Activated CD8-positive, alpha-beta T cell treated with anti-CD3 and anti-CD28 coated beads for 36 hours (primary cell): ENCODE data around the gene MARCHF7. TPM values are rescaled to one million over a fixed set of nuclear protein-coding genes. Genes with fewer than 3 reads are reported as not detected.
"Not testable (repeated sequence)": the region's sequence is repeated elsewhere in the genome, so short reads cannot be mapped to it uniquely, and the experiment has no call there.

Source experiments
- ATAC-seq: fragments of 200-7000 bp; cut with Tn5 transposase; one replicate; pipeline ENCODE4 v1.10.0; 2021; ENCODE audit warnings: mild to moderate bottlenecking, moderate library complexity
- CTCF ChIA-PET: fragments of 350-600 bp; sonication (Branson Sonifier 250); formaldehyde crosslinking; loops from one replicate; lab custom pipeline; 2021; ENCODE audit warnings: antibody characterized with exemption; lab: Charles Lee
- POLR2A ChIA-PET: fragments of 350-600 bp; sonication (Branson Sonifier 250); formaldehyde crosslinking; loops from one replicate; lab custom pipeline; 2021; ENCODE audit warnings: antibody characterized with exemption; lab: Charles Lee
- DNase-seq: peaks from one replicate; pipeline ENCODE4 v3.0.0-alpha.2; 2020
- H3K27ac Mint-ChIP-seq: one replicate; pipeline ENCODE4 v1.8.0; 2021; ENCODE audit warnings: mild to moderate bottlenecking, mixed read lengths
- H3K27me3 Mint-ChIP-seq: one replicate; pipeline ENCODE4 v1.8.0; 2021; ENCODE audit warnings: mixed read lengths
- H3K36me3 Mint-ChIP-seq: one replicate; pipeline ENCODE4 v1.8.0; 2021; ENCODE audit warnings: low read depth, mixed read lengths
- H3K4me1 Mint-ChIP-seq: one replicate; pipeline ENCODE4 v1.8.0; 2021; ENCODE audit warnings: low read depth, mixed read lengths
- H3K4me3 Mint-ChIP-seq: one replicate; pipeline ENCODE4 v1.8.0; 2021; ENCODE audit warnings: mild to moderate bottlenecking, moderate library complexity, mixed read lengths
- H3K9me3 Mint-ChIP-seq: one replicate; pipeline ENCODE4 v1.8.0; 2021; ENCODE audit warnings: mixed read lengths
- intact Hi-C: fragments of 100-400 bp; cut with micrococcal nuclease; formaldehyde crosslinking; loops from one replicate; pipeline ENCODE4 v1.10.0; 2022
- total RNA-seq, 2 experiments: library from RNA; stranded (reverse); gene quantifications; one replicate each; pipeline ENCODE4 v1.2.3, GENCODE V29; 2021
- TF ChIP-seq, protein P1 (sequence below): fragments of 200-600 bp; IDR thresholded peaks from one replicate; pipeline ENCODE4 v1.8.0; 2022; ENCODE audit warnings: antibody characterized with exemption, mild to moderate bottlenecking

MARCHF7 gene
- total RNA-seq, 2 experiments from 2014 or later = 79.2 to 80.3 TPM

DNA sequence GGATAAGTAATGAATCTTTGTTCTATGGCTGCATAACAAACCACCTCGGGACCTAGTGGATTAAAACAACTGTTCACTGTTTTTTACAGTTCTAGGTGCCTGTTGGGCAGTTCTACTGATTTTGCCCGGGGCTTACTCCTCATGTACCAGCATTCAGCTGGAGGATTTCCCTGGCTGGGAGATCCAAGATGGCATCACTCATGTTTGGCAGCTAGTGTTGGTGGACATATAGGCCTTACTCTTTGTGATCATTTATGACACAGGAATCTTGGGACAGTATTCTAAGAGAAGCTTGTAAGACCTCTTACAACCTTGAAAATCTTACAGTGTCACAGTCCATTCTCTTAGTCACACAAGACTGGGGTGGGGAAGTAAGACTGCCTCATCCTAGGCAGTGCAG is 4.6 kb downstream of the MARCHF7 start:
- Mint-ChIP-seq H3K27ac (no peak overlapping the region), H3K9me3 (no peaks in the 10 kb centered on the region), H3K4me1 (peaks cover 68% of the 10 kb centered on the region), H3K4me3 (no peak overlapping the region), H3K36me3 (peaks cover 73% of the 10 kb centered on the region), H3K27me3 (no peaks in the 10 kb centered on the region)
- DNase-seq = no peak
- intact Hi-C loops = no loop called here
- no peak for ATAC-seq
- ChIA-PET CTCF (interaction anchor here (0.8 to 1.1 kb wide), 3 partner anchors 13 to 39 kb away, joined by 3 to 4 read pairs (median 3); no protein-coding TSS in a partner anchor), POLR2A (interaction anchor here (0.6 kb wide), 1 partner anchor 22 kb away, joined by 3 read pairs; no protein-coding TSS in a partner anchor)
- TF ChIP-seq, protein P1, sequence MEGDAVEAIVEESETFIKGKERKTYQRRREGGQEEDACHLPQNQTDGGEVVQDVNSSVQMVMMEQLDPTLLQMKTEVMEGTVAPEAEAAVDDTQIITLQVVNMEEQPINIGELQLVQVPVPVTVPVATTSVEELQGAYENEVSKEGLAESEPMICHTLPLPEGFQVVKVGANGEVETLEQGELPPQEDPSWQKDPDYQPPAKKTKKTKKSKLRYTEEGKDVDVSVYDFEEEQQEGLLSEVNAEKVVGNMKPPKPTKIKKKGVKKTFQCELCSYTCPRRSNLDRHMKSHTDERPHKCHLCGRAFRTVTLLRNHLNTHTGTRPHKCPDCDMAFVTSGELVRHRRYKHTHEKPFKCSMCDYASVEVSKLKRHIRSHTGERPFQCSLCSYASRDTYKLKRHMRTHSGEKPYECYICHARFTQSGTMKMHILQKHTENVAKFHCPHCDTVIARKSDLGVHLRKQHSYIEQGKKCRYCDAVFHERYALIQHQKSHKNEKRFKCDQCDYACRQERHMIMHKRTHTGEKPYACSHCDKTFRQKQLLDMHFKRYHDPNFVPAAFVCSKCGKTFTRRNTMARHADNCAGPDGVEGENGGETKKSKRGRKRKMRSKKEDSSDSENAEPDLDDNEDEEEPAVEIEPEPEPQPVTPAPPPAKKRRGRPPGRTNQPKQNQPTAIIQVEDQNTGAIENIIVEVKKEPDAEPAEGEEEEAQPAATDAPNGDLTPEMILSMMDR = no peak

DNA sequence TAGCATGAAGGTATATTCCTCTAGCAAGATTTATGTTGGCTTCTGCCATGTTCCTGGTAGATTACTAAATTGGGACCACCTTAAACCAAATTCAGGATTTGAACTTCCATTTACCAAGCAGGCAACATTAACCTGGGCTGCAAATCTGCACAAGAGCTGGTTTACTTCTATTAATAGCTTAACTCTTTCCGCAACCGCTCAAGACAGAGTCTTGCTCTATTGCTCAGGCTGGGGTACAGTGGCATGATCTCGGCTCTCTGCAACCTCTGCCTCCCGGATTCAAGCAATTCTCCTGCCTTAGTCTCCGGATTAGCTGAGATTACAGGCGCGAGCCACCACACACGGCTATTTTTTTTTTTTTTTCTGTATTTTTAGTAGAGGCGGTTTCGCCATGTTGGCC is 8.4 kb downstream of the MARCHF7 start:
- H3K27me3 Mint-ChIP-seq = no peaks in the 10 kb centered on the region
- DNase-seq = no peak
- no peak overlapping the region for H3K4me3 Mint-ChIP-seq
- H3K36me3 Mint-ChIP-seq = peaks cover 75% of the 10 kb centered on the region
- intact Hi-C loops = no loop called here
- POLR2A ChIA-PET = interaction anchor here (1.2 to 2.3 kb wide), 2 partner anchors 8 to 30 kb away, joined by 4 to 13 read pairs; partner anchors contain the start of gene MARCHF7
- no peak for ATAC-seq
- CTCF ChIA-PET = interaction anchor here (1.6 kb wide), 1 partner anchor 10 kb away, joined by 5 read pairs; no protein-coding TSS in a partner anchor
- peaks cover 84% of the 10 kb centered on the region for H3K4me1 Mint-ChIP-seq
- H3K9me3 Mint-ChIP-seq = peaks cover 9% of the 10 kb centered on the region
- H3K27ac Mint-ChIP-seq = no peak overlapping the region
- TF ChIP-seq, protein P1 = no peak

DNA sequence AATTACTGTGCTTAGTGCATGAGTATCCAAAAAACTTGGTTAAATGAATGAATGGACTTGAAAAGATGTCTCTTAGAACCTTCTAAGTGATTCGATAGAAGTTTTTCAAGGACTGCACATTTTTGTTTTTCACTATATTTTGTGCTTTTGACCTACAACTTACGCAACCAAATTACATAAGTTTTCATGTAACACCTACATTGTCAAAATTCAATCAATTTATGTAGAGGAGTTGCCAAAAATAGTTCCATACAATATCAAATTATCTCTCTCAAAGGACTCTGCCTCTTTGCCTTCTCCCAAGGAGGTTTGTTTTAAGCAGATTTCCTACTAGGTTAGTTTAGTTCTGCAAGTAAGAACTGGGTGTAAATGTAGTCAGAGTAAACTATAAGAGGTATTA is 10.3 kb downstream of the MARCHF7 start:
- ATAC-seq (no peak), DNase-seq (no peak)
- H3K4me3 Mint-ChIP-seq = no peak overlapping the region
- no peak overlapping the region for H3K27ac Mint-ChIP-seq
- peaks cover 67% of the 10 kb centered on the region for H3K36me3 Mint-ChIP-seq
- H3K27me3 Mint-ChIP-seq = no peaks in the 10 kb centered on the region
- POLR2A ChIA-PET = interaction anchor here (2.3 kb wide), 1 partner anchor 10 kb away, joined by 13 read pairs; the partner anchor contains the start of gene MARCHF7
- TF ChIP-seq, protein P1 = no peak
- intact Hi-C loops = no loop called here
- H3K4me1 Mint-ChIP-seq = peaks cover 77% of the 10 kb centered on the region
- CTCF ChIA-PET = interaction anchor here (1.4 to 1.6 kb wide), 2 partner anchors 12 to 21 kb away, joined by 3 read pairs; no protein-coding TSS in a partner anchor
- peaks cover 9% of the 10 kb centered on the region for H3K9me3 Mint-ChIP-seq

DNA sequence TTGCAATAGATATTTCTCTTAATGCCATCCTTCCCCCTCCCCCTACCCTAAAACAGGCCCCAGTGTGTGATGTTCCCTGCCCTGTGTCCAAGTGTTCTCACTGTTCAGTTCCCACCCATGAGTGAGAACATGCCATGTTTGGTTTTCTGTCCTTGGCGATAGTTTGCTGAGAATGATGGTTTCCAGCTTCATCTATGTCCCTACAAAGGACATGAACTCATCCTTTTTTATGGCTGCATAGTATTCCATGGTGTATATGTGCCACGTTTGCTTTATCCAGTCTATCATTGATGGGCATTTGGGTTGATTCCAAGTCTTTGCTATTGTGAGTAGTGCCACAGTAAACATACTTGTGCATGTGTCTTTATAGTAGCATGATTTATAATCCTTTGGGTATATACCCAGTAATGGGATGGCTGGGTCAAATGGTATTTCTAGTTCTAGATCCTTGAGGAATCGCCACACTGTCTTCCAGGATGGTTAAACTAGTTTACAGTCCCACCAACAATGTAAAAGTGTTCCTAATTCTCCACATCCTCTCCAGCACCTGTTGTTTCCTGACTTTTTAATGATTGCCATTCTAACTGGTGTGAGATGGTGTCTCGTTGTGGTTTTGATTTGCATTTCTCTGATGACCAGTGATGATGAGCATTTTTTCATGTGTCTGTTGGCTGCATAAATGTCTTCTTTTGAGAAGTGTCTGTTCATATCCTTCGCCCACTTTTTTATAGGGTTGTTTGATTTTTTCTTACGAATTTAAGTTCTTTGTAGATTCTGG is 12.7 kb downstream of the MARCHF7 start:
- ATAC-seq, H3K27ac Mint-ChIP-seq, H3K9me3 Mint-ChIP-seq, H3K4me3 Mint-ChIP-seq, H3K27me3 Mint-ChIP-seq, DNase-seq, intact Hi-C loops: not testable (repeated sequence)
- CTCF ChIA-PET = interaction anchor here (2.1 kb wide), 1 partner anchor 10 kb away, joined by 7 read pairs; no protein-coding TSS in a partner anchor
- Mint-ChIP-seq H3K4me1 (peaks cover 75% of the 10 kb centered on the region), H3K36me3 (peaks cover 60% of the 10 kb centered on the region)
- POLR2A ChIA-PET = interaction anchor here (2.6 kb wide), 1 partner anchor 12 kb away, joined by 10 read pairs; the partner anchor contains the start of gene MARCHF7

DNA sequence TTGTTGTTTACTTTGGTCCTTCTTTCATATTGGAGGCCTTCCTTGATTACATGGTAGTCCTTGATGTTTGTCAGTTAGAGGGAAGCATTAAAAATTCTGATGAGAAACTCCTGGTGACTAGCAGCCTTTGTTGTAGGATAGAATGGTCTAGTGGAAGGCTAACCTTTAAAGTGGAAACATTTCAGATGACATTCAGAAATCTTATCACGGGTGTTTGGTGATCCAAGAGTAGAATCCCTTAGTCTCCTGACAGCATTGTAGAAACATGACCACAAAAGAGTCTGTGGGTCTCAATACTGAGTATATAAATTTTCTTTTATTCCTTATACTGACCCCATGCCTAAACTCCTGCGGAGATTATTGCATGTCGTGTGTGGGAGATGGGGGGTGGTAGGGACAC is 13.4 kb downstream of the MARCHF7 start:
- DNase-seq = no peak
- intact Hi-C loops = no loop called here
- H3K27me3 Mint-ChIP-seq = no peaks in the 10 kb centered on the region
- TF ChIP-seq, protein P1 = no peak
- peaks cover 61% of the 10 kb centered on the region for H3K36me3 Mint-ChIP-seq
- no peak overlapping the region for H3K4me3 Mint-ChIP-seq
- H3K4me1 Mint-ChIP-seq = peaks cover 72% of the 10 kb centered on the region
- ChIA-PET CTCF (no interaction called here), POLR2A (no interaction called here)
- no peak for ATAC-seq
- H3K27ac Mint-ChIP-seq = no peak overlapping the region
- H3K9me3 Mint-ChIP-seq = peaks cover 9% of the 10 kb centered on the region
